SJCRH30 (cell line): ENCODE data around the gene ITGB4. TPM values are rescaled to one million over a fixed set of nuclear protein-coding genes. Genes with fewer than 3 reads are reported as not detected.

Source experiments
- DNase-seq, 2 experiments: peaks; one replicate each; pipeline ENCODE4 v3.0.0-alpha.2; 2015 to 2020
- H3K27ac ChIP-seq: fragments of 250-450 bp; sonication (Bioruptor Pico); 2 replicates; pipeline ENCODE4 v1.5.1; 2020; ENCODE audit warnings: mild to moderate bottlenecking, moderate library complexity
- H3K27me3 ChIP-seq: fragments of 250-450 bp; sonication (Bioruptor Pico); 2 replicates; pipeline ENCODE4 v1.5.1; 2020; ENCODE audit warnings: mild to moderate bottlenecking, moderate library complexity
- H3K36me3 ChIP-seq: fragments of 250-450 bp; sonication (Bioruptor Pico); 2 replicates; pipeline ENCODE4 v1.5.1; 2020; ENCODE audit warnings: mild to moderate bottlenecking, moderate library complexity
- H3K4me1 ChIP-seq: fragments of 250-450 bp; sonication (Bioruptor Pico); 2 replicates; pipeline ENCODE4 v1.5.1; 2020; ENCODE audit warnings: mild to moderate bottlenecking, moderate library complexity
- H3K4me3 ChIP-seq: fragments of 250-450 bp; sonication (Bioruptor Pico); 2 replicates; pipeline ENCODE4 v1.5.1; 2020; ENCODE audit warnings: mild to moderate bottlenecking, moderate library complexity
- H3K9me3 ChIP-seq: fragments of 250-450 bp; sonication (Bioruptor Pico); replicated peaks from 2 replicates; pipeline ENCODE4 v1.5.1; 2020; ENCODE audit warnings: mild to moderate bottlenecking, moderate library complexity
- total RNA-seq: library from RNA; depleted of rRNA; stranded (reverse); fragments of >200 nt; shearing (Covaris generic); gene quantifications from 2 replicates; pipeline ENCODE4 v1.2.3, GENCODE V29; 2014

ITGB4 gene
- total RNA-seq, 1 experiment from 2014 or later, result 8.8 TPM

- H3K36me3 ChIP-seq, result no peaks in the 10 kb centered on the region
- H3K27me3 ChIP-seq, result peaks cover 6% of the 10 kb centered on the region; the same call in 1 of the 2 replicates
- H3K9me3 ChIP-seq, result no peaks in the 10 kb centered on the region
- H3K27ac ChIP-seq, result no peak overlapping the region
- no peak for DNase-seq
- H3K4me3 ChIP-seq, result no peak overlapping the region
- no peaks in the 10 kb centered on the region for H3K4me1 ChIP-seq
Observed at GRCh38 chr17:75731716-75732498, 10.6 kb downstream of the ITGB4 start.

- Histone ChIP-seq H3K4me1 (no peaks in the 10 kb centered on the region), H3K27me3 (peaks cover 8% of the 10 kb centered on the region; the same call in 1 of the 2 replicates), H3K4me3 (no peak overlapping the region), H3K9me3 (no peaks in the 10 kb centered on the region), H3K27ac (no peak overlapping the region), H3K36me3 (no peaks in the 10 kb centered on the region)
- no peak for DNase-seq
Observed at GRCh38 chr17:75733471-75733870, 12.2 kb downstream of the ITGB4 start.

GRCh38 chr17:75734674-75735294 lies 13.5 kb downstream of the ITGB4 start:
- Histone ChIP-seq H3K4me3 (no peak overlapping the region), H3K27me3 (peaks cover 11% of the 10 kb centered on the region; the same call in 1 of the 2 replicates), H3K4me1 (no peaks in the 10 kb centered on the region), H3K27ac (no peak overlapping the region), H3K9me3 (no peaks in the 10 kb centered on the region), H3K36me3 (no peaks in the 10 kb centered on the region)
- DNase-seq, result no peak

GRCh38 chr17:75736173-75736835 lies 15.0 kb downstream of the ITGB4 start:
- H3K9me3 ChIP-seq, result no peaks in the 10 kb centered on the region
- H3K27me3 ChIP-seq, result peaks cover 11% of the 10 kb centered on the region; the same call in 1 of the 2 replicates
- no peak overlapping the region for H3K27ac ChIP-seq
- H3K36me3 ChIP-seq, result no peaks in the 10 kb centered on the region
- no peak overlapping the region for H3K4me3 ChIP-seq
- no peaks in the 10 kb centered on the region for H3K4me1 ChIP-seq
- DNase-seq, result no peak

- Histone ChIP-seq H3K27ac (no peak overlapping the region), H3K4me1 (no peaks in the 10 kb centered on the region), H3K36me3 (no peaks in the 10 kb centered on the region), H3K9me3 (no peaks in the 10 kb centered on the region), H3K27me3 (peaks cover 11% of the 10 kb centered on the region; the same call in 1 of the 2 replicates), H3K4me3 (no peak overlapping the region)
- no peak for DNase-seq
Observed at GRCh38 chr17:75737133-75737962, 16.1 kb downstream of the ITGB4 start.

- Histone ChIP-seq H3K27ac (no peak overlapping the region), H3K9me3 (no peaks in the 10 kb centered on the region), H3K36me3 (no peaks in the 10 kb centered on the region), H3K4me3 (no peak overlapping the region), H3K27me3 (peaks cover 11% of the 10 kb centered on the region; the same call in 1 of the 2 replicates), H3K4me1 (no peaks in the 10 kb centered on the region)
- DNase-seq, result no peak
Observed at GRCh38 chr17:75738218-75738802, 17.1 kb downstream of the ITGB4 start.

GRCh38 chr17:75739174-75739573 lies 17.9 kb downstream of the ITGB4 start:
- Histone ChIP-seq H3K36me3 (no peaks in the 10 kb centered on the region), H3K27ac (no peak overlapping the region), H3K9me3 (no peaks in the 10 kb centered on the region), H3K27me3 (peaks cover 11% of the 10 kb centered on the region; the same call in 1 of the 2 replicates), H3K4me3 (no peak overlapping the region), H3K4me1 (no peaks in the 10 kb centered on the region)
- no peak for DNase-seq

- no peaks in the 10 kb centered on the region for H3K4me1 ChIP-seq
- H3K27ac ChIP-seq, result no peak overlapping the region
- H3K27me3 ChIP-seq, result peaks cover 11% of the 10 kb centered on the region; the same call in 1 of the 2 replicates
- DNase-seq, result no peak
- no peaks in the 10 kb centered on the region for H3K9me3 ChIP-seq
- no peak overlapping the region for H3K4me3 ChIP-seq
- H3K36me3 ChIP-seq, result no peaks in the 10 kb centered on the region
Observed at GRCh38 chr17:75739801-75740200, 18.5 kb downstream of the ITGB4 start.

- Histone ChIP-seq H3K36me3 (no peaks in the 10 kb centered on the region), H3K27me3 (peaks cover 11% of the 10 kb centered on the region; the same call in 1 of the 2 replicates), H3K27ac (no peak overlapping the region), H3K4me1 (no peaks in the 10 kb centered on the region), H3K9me3 (no peaks in the 10 kb centered on the region), H3K4me3 (no peak overlapping the region)
- no peak for DNase-seq
Observed at GRCh38 chr17:75740215-75740614, 19.0 kb downstream of the ITGB4 start.

GRCh38 chr17:75740631-75741077 lies 19.4 kb downstream of the ITGB4 start:
- no peaks in the 10 kb centered on the region for H3K36me3 ChIP-seq
- DNase-seq, result no peak
- H3K4me1 ChIP-seq, result no peaks in the 10 kb centered on the region
- no peaks in the 10 kb centered on the region for H3K9me3 ChIP-seq
- H3K27ac ChIP-seq, result no peak overlapping the region
- H3K4me3 ChIP-seq, result no peak overlapping the region
- peaks cover 11% of the 10 kb centered on the region; the same call in 1 of the 2 replicates for H3K27me3 ChIP-seq

GRCh38 chr17:75742337-75742736 lies 21.1 kb downstream of the ITGB4 start:
- Histone ChIP-seq H3K36me3 (no peaks in the 10 kb centered on the region), H3K9me3 (no peaks in the 10 kb centered on the region), H3K27me3 (peaks cover 8% of the 10 kb centered on the region; the same call in 1 of the 2 replicates), H3K4me1 (no peaks in the 10 kb centered on the region), H3K4me3 (no peak overlapping the region), H3K27ac (no peak overlapping the region)
- DNase-seq, result no peak

- no peaks in the 10 kb centered on the region for H3K36me3 ChIP-seq
- DNase-seq, result no peak
- H3K9me3 ChIP-seq, result no peaks in the 10 kb centered on the region
- H3K4me3 ChIP-seq, result no peak overlapping the region
- H3K27me3 ChIP-seq, result peaks cover 4% of the 10 kb centered on the region; the same call in 1 of the 2 replicates
- H3K27ac ChIP-seq, result no peak overlapping the region
- no peaks in the 10 kb centered on the region for H3K4me1 ChIP-seq
Observed at GRCh38 chr17:75743625-75744206, 22.5 kb downstream of the ITGB4 start.

- Histone ChIP-seq H3K27me3 (no peaks in the 10 kb centered on the region), H3K4me3 (no peak overlapping the region), H3K27ac (no peak overlapping the region), H3K4me1 (peaks cover 21% of the 10 kb centered on the region), H3K36me3 (no peaks in the 10 kb centered on the region), H3K9me3 (no peaks in the 10 kb centered on the region)
- no peak for DNase-seq
Observed at GRCh38 chr17:75748706-75749105, 27.4 kb downstream of the ITGB4 start.
